OCI-LY1 (cell line): ENCODE data around the gene FAM83G.

Experiments used
- H2AFZ ChIP-seq: fragments of 200-600 bp; sonication (generic), shearing (Covaris generic); 2 replicates; pipeline ENCODE4 v1.6.0; 2014; ENCODE audit warnings: antibody characterized with exemption, mild to moderate bottlenecking, low read length
- H3F3A ChIP-seq: fragments of 200-600 bp; sonication (generic), shearing (Covaris generic); 2 replicates; pipeline ENCODE4 v1.6.0; 2014; ENCODE audit warnings: mild to moderate bottlenecking, antibody characterized with exemption, low read length, moderate library complexity; ENCODE audit not compliant: insufficient read depth
- H3K27ac ChIP-seq: fragments of 200-600 bp; sonication (generic); 2 replicates; pipeline ENCODE4 v1.5.1; 2014; ENCODE audit warnings: low read length, mixed run types, mild to moderate bottlenecking, low read depth; ENCODE audit not compliant: poor library complexity, severe bottlenecking
- H3K27me3 ChIP-seq: fragments of 200-600 bp; sonication (generic); 2 replicates; pipeline ENCODE4 v1.6.0; 2014; ENCODE audit warnings: antibody characterized with exemption, mild to moderate bottlenecking, low read length, moderate library complexity; ENCODE audit not compliant: insufficient read depth
- H3K36me3 ChIP-seq: fragments of 200-600 bp; sonication (generic); 2 replicates; pipeline ENCODE4 v1.6.1; 2014; ENCODE audit warnings: mild to moderate bottlenecking, antibody characterized with exemption, low read length, moderate library complexity, mixed read lengths; ENCODE audit not compliant: insufficient read depth
- H3K4me1 ChIP-seq: fragments of 200-600 bp; sonication (generic); 2 replicates; pipeline ENCODE4 v1.5.1; 2014; ENCODE audit warnings: mild to moderate bottlenecking, low read length, moderate library complexity; ENCODE audit not compliant: insufficient read depth, severe bottlenecking
- H3K4me2 ChIP-seq: fragments of 200-600 bp; sonication (generic), shearing (Covaris generic); 2 replicates; pipeline ENCODE4 v1.6.1; 2014; ENCODE audit warnings: low read length
- H3K4me3 ChIP-seq: fragments of 200-600 bp; sonication (generic); 2 replicates; pipeline ENCODE4 v1.5.1; 2014; ENCODE audit warnings: low read length, low read depth, mild to moderate bottlenecking, mixed read lengths; ENCODE audit not compliant: poor library complexity, severe bottlenecking
- H3K79me2 ChIP-seq: fragments of 200-600 bp; shearing (Covaris generic); 2 replicates; pipeline ENCODE4 v1.6.1; 2016; ENCODE audit warnings: mixed run types, low read length, mixed read lengths; ENCODE audit not compliant: insufficient read depth
- H3K9ac ChIP-seq: fragments of 200-600 bp; sonication (generic), shearing (Covaris generic); 2 replicates; pipeline ENCODE4 v1.6.1; 2014; ENCODE audit warnings: mild to moderate bottlenecking, low read length, mixed read lengths
- H3K9me2 ChIP-seq: fragments of 200-600 bp; sonication (generic), shearing (Covaris generic); 2 replicates; pipeline ENCODE4 v1.6.1; 2014; ENCODE audit warnings: low read depth, mild to moderate bottlenecking, low read length, mixed read lengths
- H3K9me3 ChIP-seq: fragments of 200-600 bp; shearing (Covaris generic); 2 replicates; pipeline ENCODE4 v1.6.1; 2014; ENCODE audit warnings: low read length, mixed read lengths
- H4K20me1 ChIP-seq: fragments of 200-600 bp; sonication (generic), shearing (Covaris generic); 2 replicates; pipeline ENCODE4 v1.6.0; 2016; ENCODE audit warnings: mild to moderate bottlenecking, low read length; ENCODE audit not compliant: insufficient read depth
- EZH2 ChIP-seq: fragments of 200-600 bp; sonication (generic), shearing (Covaris generic); IDR thresholded peaks from 2 replicates; pipeline ENCODE4 v1.8.0; 2017; ENCODE audit warnings: borderline replicate concordance, mixed run types, mild to moderate bottlenecking, antibody characterized with exemption, low read length, moderate library complexity, mixed read lengths
- TF ChIP-seq, protein P1 (sequence below): fragments of 200-600 bp; sonication (generic), shearing (Covaris generic); IDR thresholded peaks from 2 replicates; pipeline ENCODE4 v1.5.1; 2017; ENCODE audit warnings: mild to moderate bottlenecking, antibody characterized with exemption, low read length, moderate library complexity, mixed read lengths

FAM83G gene

DNA sequence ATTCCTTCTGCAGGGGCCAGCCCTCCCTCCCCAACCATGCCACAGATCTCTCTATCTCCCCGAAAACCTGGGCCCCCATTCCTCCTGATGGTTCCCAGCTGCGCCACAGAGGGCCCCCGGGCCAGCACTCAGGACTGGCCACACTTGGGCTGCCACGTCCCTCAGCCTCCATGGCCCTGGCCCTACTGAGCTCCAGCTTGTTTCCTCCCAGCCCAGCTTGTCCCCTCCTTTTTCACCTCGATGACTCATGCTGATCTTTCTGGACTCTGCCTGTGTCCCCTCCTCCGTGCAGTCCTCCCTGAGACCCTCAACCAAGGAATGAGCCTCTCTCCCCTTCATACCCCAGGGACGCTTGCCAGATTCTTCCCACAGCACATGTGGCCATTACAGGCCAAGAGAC, 10.9 kb upstream of the FAM83G start:
- no peak overlapping the region for H3K4me2 ChIP-seq
- H3K4me3 ChIP-seq: no peak overlapping the region
- H3K27me3 ChIP-seq: no peaks in the 10 kb centered on the region
- no peak overlapping the region for H3K27ac ChIP-seq
- H2AFZ ChIP-seq: no peak overlapping the region
- H3F3A ChIP-seq: no peaks in the 10 kb centered on the region
- H3K9me2 ChIP-seq: no peaks in the 10 kb centered on the region
- no peak overlapping the region for H3K9ac ChIP-seq
- no peaks in the 10 kb centered on the region for H4K20me1 ChIP-seq
- H3K79me2 ChIP-seq: no peaks in the 10 kb centered on the region
- H3K36me3 ChIP-seq: peaks cover 4% of the 10 kb centered on the region
- TF ChIP-seq EZH2: no peak
- TF ChIP-seq, protein P1, sequence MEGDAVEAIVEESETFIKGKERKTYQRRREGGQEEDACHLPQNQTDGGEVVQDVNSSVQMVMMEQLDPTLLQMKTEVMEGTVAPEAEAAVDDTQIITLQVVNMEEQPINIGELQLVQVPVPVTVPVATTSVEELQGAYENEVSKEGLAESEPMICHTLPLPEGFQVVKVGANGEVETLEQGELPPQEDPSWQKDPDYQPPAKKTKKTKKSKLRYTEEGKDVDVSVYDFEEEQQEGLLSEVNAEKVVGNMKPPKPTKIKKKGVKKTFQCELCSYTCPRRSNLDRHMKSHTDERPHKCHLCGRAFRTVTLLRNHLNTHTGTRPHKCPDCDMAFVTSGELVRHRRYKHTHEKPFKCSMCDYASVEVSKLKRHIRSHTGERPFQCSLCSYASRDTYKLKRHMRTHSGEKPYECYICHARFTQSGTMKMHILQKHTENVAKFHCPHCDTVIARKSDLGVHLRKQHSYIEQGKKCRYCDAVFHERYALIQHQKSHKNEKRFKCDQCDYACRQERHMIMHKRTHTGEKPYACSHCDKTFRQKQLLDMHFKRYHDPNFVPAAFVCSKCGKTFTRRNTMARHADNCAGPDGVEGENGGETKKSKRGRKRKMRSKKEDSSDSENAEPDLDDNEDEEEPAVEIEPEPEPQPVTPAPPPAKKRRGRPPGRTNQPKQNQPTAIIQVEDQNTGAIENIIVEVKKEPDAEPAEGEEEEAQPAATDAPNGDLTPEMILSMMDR: no peak
- no peaks in the 10 kb centered on the region for H3K4me1 ChIP-seq
- H3K9me3 ChIP-seq: no peaks in the 10 kb centered on the region

DNA sequence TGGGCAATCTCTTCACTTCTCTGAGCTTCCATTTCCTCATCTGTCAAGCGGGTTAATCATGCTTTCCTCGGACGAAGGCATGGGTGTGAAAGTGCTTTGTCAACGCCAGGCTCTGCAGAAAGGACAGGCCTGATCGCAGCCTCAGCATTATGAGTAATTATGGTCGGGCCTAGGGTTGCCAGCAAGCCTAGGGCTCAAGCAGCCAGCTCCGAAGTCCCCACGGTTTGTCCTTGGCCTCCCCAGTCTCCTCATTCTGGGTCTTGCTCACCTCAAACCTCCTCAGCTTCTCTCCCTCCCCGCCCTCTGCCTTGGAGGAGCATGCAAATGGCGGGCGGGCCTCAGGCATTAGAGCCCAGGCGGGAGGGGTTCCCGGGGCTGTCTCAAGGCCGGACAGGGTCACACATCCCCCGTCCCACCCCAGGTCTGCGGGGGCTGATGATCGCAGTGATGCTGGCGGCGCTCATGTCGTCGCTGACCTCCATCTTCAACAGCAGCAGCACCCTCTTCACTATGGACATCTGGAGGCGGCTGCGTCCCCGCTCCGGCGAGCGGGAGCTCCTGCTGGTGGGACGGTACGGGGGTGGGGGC, 10.2 kb upstream of the FAM83G start:
- H3K9me2 ChIP-seq: no peaks in the 10 kb centered on the region
- H2AFZ ChIP-seq: no peak overlapping the region
- H3K27ac ChIP-seq: no peak overlapping the region
- no peaks in the 10 kb centered on the region for H3K9me3 ChIP-seq
- H3K9ac ChIP-seq: no peak overlapping the region
- no peaks in the 10 kb centered on the region for H3K36me3 ChIP-seq
- H3K27me3 ChIP-seq: no peaks in the 10 kb centered on the region
- H3K4me1 ChIP-seq: no peaks in the 10 kb centered on the region
- no peaks in the 10 kb centered on the region for H4K20me1 ChIP-seq
- TF ChIP-seq, protein P1: no peak
- no peak for TF ChIP-seq EZH2
- H3F3A ChIP-seq: no peaks in the 10 kb centered on the region
- H3K4me3 ChIP-seq: no peak overlapping the region
- H3K4me2 ChIP-seq: no peak overlapping the region
- H3K79me2 ChIP-seq: no peaks in the 10 kb centered on the region

DNA sequence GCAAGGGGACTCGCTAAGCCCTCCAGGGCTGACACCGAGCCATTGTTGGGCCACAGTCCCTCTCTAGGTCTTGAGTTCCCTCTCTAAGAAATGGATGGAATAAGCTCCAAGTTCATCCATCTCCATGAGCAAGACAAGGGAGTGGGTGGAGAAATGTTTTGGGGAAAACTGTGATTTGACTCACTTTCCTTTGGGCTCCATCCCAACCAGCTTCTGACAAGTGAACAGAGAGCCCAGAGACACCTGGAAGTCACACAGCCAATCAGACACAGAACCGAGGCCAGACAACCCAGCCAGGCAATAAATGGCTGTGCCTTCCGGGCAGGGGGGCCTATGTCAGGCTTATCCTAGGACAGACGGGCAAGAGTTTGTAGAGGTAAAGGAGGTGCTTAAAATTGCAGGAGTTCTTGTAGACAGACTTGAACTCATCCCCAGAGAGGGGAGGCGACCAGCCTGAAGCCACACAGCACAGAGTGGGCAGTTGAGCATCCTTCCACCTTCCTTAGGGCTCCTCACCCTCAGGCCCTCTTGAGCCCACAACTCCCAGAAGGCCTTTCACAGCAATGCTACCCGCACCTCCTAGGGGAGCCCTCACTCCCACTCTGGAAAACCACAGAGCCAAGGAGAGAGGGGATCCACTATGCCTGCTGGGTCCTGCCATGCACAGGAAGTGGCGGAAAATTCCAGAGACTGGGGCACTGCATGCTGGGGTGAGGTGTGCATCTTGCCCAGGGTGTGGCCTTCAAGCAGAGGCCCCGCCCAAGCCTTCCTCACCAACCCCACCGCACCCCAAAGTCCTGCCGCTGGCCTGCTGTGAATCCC, 9.5 kb upstream of the FAM83G start:
- H3K36me3 ChIP-seq: no peaks in the 10 kb centered on the region
- H3K4me3 ChIP-seq: no peak overlapping the region
- no peak overlapping the region for H3K4me2 ChIP-seq
- H3K27ac ChIP-seq: no peak overlapping the region
- H2AFZ ChIP-seq: no peak overlapping the region
- TF ChIP-seq EZH2: no peak
- TF ChIP-seq, protein P1: no peak
- H3F3A ChIP-seq: no peaks in the 10 kb centered on the region
- H4K20me1 ChIP-seq: no peaks in the 10 kb centered on the region
- no peaks in the 10 kb centered on the region for H3K9me2 ChIP-seq
- H3K9me3 ChIP-seq: no peaks in the 10 kb centered on the region
- H3K79me2 ChIP-seq: no peaks in the 10 kb centered on the region
- H3K4me1 ChIP-seq: no peaks in the 10 kb centered on the region
- H3K9ac ChIP-seq: no peak overlapping the region
- no peaks in the 10 kb centered on the region for H3K27me3 ChIP-seq
